Left ventricle myocardium inferior (tissue), 1 donor: ENCODE data around the gene LEMD1. TPM values are rescaled to one million over a fixed set of nuclear protein-coding genes. Genes with fewer than 3 reads are reported as not detected.

Experiments used
- DNase-seq: peaks from one replicate; pipeline ENCODE4 v3.0.0-alpha.2; 2020
- H3K27ac ChIP-seq: fragments of 200-600 bp; replicated peaks from 2 replicates; pipeline ENCODE4 v1.8.0; 2021
- H3K27me3 ChIP-seq: fragments of 200-600 bp; 2 replicates; pipeline ENCODE4 v1.8.0; 2021; ENCODE audit warnings: low read depth
- H3K36me3 ChIP-seq: fragments of 200-600 bp; 2 replicates; pipeline ENCODE4 v1.8.0; 2021
- H3K4me1 ChIP-seq: fragments of 200-600 bp; 2 replicates; pipeline ENCODE4 v1.8.0; 2021
- H3K4me3 ChIP-seq: fragments of 200-600 bp; 2 replicates; pipeline ENCODE4 v1.8.0; 2021; ENCODE audit warnings: mild to moderate bottlenecking, moderate library complexity
- H3K9me3 ChIP-seq: fragments of 200-600 bp; replicated peaks from 2 replicates; pipeline ENCODE4 v1.8.0; 2021
- intact Hi-C: fragments of 100-400 bp; cut with micrococcal nuclease; formaldehyde crosslinking; loops from one replicate; pipeline ENCODE4 v1.11.0; 2022
- total RNA-seq: library from RNA; stranded (reverse); fragmentation: NEBNext Ultra II Directional; extraction: Animal tissue kit (Norgen Biotek cat#: 25700); gene quantifications from one replicate; pipeline ENCODE4 v1.2.1, GENCODE V29; 2021
- TF ChIP-seq, protein P1 (sequence below): fragments of 200-600 bp; IDR thresholded peaks from 2 replicates; pipeline ENCODE4 v1.8.0; 2021; ENCODE audit warnings: antibody characterized with exemption, mild to moderate bottlenecking, borderline replicate concordance
- donor health status: DM: no; HTN: yes; CAD: no; lungs with severe emphysema.

LEMD1 gene
- total RNA-seq, 1 donor from 2014 or later: not detected

DNA sequence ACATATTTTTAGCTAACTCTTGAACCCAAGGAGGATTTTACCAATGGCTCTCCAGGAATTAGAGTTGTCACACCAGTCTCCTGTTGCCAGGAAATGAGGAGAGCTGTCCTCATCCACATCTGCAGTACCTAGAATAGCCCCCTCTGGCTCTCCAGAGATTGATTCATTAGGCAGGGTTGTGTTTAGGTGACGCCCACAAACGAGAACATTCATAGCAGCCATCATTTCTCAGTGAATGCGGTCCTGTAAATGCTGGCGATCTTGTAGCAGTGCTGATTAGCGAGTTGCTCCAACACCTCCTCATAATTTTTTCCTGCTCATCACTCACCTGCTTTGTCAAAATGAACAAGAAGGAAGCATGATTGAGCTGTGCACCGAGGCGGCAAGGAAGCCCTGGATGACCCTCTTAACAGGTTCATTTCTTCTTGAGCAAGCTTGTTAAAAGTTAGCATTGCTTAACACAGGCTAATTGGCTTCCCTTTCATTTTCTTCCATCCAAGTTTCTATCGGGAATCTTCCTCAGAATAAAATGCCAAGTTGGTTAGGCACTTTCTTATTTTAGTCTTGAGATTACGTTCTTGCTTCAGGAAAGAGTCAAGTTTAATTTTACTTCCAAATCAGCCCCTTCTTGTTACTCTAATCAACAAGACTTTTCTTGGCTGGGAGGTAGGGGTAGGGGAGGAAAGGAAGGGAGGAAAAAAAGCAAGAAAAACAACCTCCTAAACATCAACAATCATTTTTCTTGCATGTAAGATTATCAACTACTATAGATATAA, 48.6 kb downstream of the LEMD1 start:
- H3K27me3 ChIP-seq: peaks cover 74% of the 10 kb centered on the region
- TF ChIP-seq, protein P1, sequence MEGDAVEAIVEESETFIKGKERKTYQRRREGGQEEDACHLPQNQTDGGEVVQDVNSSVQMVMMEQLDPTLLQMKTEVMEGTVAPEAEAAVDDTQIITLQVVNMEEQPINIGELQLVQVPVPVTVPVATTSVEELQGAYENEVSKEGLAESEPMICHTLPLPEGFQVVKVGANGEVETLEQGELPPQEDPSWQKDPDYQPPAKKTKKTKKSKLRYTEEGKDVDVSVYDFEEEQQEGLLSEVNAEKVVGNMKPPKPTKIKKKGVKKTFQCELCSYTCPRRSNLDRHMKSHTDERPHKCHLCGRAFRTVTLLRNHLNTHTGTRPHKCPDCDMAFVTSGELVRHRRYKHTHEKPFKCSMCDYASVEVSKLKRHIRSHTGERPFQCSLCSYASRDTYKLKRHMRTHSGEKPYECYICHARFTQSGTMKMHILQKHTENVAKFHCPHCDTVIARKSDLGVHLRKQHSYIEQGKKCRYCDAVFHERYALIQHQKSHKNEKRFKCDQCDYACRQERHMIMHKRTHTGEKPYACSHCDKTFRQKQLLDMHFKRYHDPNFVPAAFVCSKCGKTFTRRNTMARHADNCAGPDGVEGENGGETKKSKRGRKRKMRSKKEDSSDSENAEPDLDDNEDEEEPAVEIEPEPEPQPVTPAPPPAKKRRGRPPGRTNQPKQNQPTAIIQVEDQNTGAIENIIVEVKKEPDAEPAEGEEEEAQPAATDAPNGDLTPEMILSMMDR: no peak
- intact Hi-C loops: no loop called here

DNA sequence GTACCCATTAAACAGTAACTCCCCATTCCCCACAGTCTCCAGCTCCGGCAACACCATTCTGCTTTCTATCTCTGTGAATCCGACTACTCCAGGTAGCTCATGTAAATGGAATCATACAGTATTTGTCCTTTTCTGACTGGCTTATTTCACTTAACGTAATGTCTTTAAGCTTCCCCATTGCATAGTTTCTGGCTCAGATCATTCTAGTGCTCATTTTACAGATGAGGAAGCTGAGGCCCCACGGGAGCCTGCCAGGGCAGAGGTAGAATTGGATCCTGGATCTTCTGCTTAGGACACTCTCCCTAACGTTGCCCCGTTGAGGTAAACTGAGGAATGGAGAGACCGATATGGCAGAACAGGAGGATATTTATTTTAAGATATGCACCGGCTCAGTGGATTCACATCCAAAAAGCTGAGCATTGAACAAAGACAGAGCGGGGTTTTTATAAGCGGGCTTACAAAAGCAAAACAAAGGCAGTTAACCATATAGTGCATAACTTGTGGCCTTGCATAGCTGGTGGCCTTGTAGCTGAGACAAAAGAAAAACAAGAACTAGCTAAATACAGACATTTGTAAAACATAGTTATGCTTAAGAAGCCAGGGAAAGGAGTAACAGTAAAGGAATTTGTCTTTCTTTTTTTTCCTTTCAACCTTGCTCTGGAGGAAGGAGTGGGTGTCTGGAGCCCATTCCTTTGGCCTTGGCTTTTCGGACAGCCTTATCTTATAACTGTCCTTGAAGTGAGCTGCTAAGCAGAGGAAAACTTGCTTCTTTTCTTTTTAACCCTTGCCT, 49.8 kb downstream of the LEMD1 start:
- no peaks in the 10 kb centered on the region for H3K36me3 ChIP-seq
- DNase-seq: no peak
- intact Hi-C loops: no loop called here
- H3K4me1 ChIP-seq: no peaks in the 10 kb centered on the region
- no peak overlapping the region for H3K4me3 ChIP-seq
- no peaks in the 10 kb centered on the region for H3K9me3 ChIP-seq
- no peak overlapping the region for H3K27ac ChIP-seq
- TF ChIP-seq, protein P1: no peak
- peaks cover 63% of the 10 kb centered on the region for H3K27me3 ChIP-seq

More for the DNA sequence above, 48.6 kb downstream of the LEMD1 start:
- Histone ChIP-seq H3K4me1 (no peaks in the 10 kb centered on the region), H3K4me3 (no peak overlapping the region), H3K36me3 (no peaks in the 10 kb centered on the region), H3K9me3 (no peaks in the 10 kb centered on the region), H3K27ac (no peak overlapping the region)
- DNase-seq: no peak

DNA sequence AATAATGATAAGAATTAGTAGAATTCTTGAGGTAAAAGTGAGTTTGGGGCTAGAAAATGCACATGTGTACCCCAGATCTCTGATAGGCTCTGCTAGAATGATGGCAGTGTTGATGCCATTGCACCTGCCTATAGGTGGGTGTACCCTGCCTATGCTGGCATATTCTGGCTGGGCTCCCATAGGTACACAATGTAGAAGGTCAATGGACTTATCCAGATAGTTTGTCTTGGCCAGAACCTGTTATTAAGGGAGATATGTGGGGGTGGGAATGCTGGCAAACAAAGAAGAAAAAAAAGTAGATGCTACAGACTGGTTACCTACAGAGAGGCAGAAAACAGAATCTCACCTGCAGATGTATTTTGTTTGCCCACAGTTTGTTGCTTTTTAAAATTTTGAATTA, 51.1 kb downstream of the LEMD1 start:
- H3K4me3 ChIP-seq: no peak overlapping the region
- no peak for DNase-seq
- H3K27me3 ChIP-seq: peaks cover 52% of the 10 kb centered on the region
- H3K27ac ChIP-seq: no peak overlapping the region
- H3K9me3 ChIP-seq: no peaks in the 10 kb centered on the region
- no peaks in the 10 kb centered on the region for H3K4me1 ChIP-seq
- no peaks in the 10 kb centered on the region for H3K36me3 ChIP-seq
- intact Hi-C loops: no loop called here
- TF ChIP-seq, protein P1: no peak

GRCh38 chr1:205369701-205370123, 52.1 kb downstream of the LEMD1 start:
- no peak overlapping the region for H3K4me3 ChIP-seq
- intact Hi-C loops: no loop called here
- peaks cover 42% of the 10 kb centered on the region for H3K27me3 ChIP-seq
- H3K4me1 ChIP-seq: no peaks in the 10 kb centered on the region
- no peaks in the 10 kb centered on the region for H3K9me3 ChIP-seq
- DNase-seq: no peak
- no peaks in the 10 kb centered on the region for H3K36me3 ChIP-seq
- TF ChIP-seq, protein P1: no peak
- no peak overlapping the region for H3K27ac ChIP-seq

GRCh38 chr1:205368478-205368877, 53.4 kb downstream of the LEMD1 start:
- Histone ChIP-seq H3K36me3 (no peaks in the 10 kb centered on the region), H3K4me1 (no peaks in the 10 kb centered on the region), H3K27me3 (peaks cover 29% of the 10 kb centered on the region), H3K4me3 (no peak overlapping the region), H3K27ac (no peak overlapping the region), H3K9me3 (no peaks in the 10 kb centered on the region)
- TF ChIP-seq, protein P1: no peak
- intact Hi-C loops: no loop called here
- no peak for DNase-seq
